ENCODE data around the gene CDH4.

CDH4 gene

DNA sequence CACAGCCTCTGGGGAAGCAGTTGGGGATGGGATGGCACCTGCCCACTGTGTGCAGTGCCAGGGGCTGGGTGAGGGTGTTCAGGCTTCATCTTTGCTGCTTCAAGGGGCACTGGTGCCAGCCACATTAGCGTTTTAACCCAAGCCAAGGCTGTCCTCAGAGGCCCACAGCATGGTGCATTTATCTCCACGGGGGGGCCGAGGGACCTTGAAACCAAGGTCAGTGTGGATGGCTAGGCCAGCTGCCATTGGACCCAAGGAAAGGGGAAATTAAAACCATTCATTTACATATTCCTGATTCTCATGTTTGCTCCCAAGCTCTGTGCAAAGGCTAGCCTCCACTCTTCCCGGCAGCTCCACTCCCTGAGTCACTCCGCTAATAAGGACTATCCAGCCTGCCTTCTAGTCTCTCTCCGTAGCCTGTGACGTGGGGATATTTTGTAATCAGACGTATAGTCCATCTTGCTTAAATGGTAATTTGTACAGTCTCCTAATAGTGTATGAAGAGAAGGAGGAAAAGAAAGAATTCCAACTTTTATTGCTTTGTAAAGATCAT is 197.1 kb downstream of the CDH4 start (continued):
- TF ChIP-seq, protein P1, sequence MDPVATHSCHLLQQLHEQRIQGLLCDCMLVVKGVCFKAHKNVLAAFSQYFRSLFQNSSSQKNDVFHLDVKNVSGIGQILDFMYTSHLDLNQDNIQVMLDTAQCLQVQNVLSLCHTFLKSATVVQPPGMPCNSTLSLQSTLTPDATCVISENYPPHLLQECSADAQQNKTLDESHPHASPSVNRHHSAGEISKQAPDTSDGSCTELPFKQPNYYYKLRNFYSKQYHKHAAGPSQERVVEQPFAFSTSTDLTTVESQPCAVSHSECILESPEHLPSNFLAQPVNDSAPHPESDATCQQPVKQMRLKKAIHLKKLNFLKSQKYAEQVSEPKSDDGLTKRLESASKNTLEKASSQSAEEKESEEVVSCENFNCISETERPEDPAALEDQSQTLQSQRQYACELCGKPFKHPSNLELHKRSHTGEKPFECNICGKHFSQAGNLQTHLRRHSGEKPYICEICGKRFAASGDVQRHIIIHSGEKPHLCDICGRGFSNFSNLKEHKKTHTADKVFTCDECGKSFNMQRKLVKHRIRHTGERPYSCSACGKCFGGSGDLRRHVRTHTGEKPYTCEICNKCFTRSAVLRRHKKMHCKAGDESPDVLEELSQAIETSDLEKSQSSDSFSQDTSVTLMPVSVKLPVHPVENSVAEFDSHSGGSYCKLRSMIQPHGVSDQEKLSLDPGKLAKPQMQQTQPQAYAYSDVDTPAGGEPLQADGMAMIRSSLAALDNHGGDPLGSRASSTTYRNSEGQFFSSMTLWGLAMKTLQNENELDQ (tag by site-specific recombination; IDR thresholded peaks at IDR 0.05; ENCODE audit: low read depth): no peak
- TF ChIP-seq ZNF610 (tag by site-specific recombination; IDR thresholded peaks at IDR 0.05; ENCODE audit: borderline replicate concordance) (no peak), ZNF223 (tag by site-specific recombination; IDR thresholded peaks at IDR 0.05) (no peak), HOXD13 (CRISPR knock-in tag; IDR thresholded peaks at IDR 0.05; ENCODE audit: borderline replicate concordance) (no peak), ZNF600 (tag by site-specific recombination; IDR thresholded peaks at IDR 0.05) (no peak), ZNF335 (tag by site-specific recombination; conservative IDR thresholded peaks at IDR 0.05) (no peak), SETDB1 (IDR thresholded peaks at IDR 0.05; ENCODE audit: insufficient read length, low read length) (no peak), TCF7L2 (IDR thresholded peaks at IDR 0.05; ENCODE audit: borderline replicate concordance, low read depth, low read length) (no peak)
- TF ChIP-seq, protein P2, sequence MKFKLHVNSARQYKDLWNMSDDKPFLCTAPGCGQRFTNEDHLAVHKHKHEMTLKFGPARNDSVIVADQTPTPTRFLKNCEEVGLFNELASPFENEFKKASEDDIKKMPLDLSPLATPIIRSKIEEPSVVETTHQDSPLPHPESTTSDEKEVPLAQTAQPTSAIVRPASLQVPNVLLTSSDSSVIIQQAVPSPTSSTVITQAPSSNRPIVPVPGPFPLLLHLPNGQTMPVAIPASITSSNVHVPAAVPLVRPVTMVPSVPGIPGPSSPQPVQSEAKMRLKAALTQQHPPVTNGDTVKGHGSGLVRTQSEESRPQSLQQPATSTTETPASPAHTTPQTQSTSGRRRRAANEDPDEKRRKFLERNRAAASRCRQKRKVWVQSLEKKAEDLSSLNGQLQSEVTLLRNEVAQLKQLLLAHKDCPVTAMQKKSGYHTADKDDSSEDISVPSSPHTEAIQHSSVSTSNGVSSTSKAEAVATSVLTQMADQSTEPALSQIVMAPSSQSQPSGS (tag by site-specific recombination; IDR thresholded peaks at IDR 0.05; ENCODE audit: low read depth): no peak
- TF ChIP-seq, protein P3, sequence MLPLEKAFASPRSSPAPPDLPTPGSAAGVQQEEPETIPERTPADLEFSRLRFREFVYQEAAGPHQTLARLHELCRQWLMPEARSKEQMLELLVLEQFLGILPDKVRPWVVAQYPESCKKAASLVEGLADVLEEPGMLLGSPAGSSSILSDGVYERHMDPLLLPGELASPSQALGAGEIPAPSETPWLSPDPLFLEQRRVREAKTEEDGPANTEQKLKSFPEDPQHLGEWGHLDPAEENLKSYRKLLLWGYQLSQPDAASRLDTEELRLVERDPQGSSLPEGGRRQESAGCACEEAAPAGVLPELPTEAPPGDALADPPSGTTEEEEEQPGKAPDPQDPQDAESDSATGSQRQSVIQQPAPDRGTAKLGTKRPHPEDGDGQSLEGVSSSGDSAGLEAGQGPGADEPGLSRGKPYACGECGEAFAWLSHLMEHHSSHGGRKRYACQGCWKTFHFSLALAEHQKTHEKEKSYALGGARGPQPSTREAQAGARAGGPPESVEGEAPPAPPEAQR (tag by site-specific recombination; IDR thresholded peaks at IDR 0.05): no peak

DNA sequence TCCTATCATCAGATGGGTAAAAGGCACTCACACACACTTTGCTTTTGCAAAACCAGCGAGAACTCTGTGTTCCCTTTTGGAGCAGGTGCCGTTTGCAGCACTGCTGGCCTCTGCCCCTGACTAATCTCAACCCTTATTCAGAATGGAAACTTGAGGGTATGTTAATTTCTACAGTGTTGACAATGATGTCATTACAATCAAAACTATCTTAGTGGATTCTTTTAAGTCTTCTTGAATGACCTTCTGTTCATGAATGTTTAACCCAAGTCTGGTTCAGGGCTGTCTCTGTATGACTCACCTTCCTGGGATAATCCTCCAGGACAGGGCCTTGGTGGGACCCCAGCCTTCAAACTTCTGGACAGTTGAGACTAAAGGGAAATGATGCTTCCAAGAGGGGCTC is 197.9 kb downstream of the CDH4 start:
- no peak overlapping the region for H3K27ac ChIP-seq (ENCODE audit: extremely low read depth, low read depth, low read length)
- TF ChIP-seq ZNF555 (tag by site-specific recombination; conservative IDR thresholded peaks at IDR 0.05) (no peak), SETDB1 (IDR thresholded peaks at IDR 0.05; ENCODE audit: insufficient read length, low read length) (peak; percentile 82)
- ChIA-PET POLR2A (no interaction called here), CTCF (no interaction called here)
- H3K4me1 ChIP-seq (ENCODE audit: control insufficient read depth, insufficient read depth, low read length): peaks cover 7% of the 10 kb centered on the region; the same call in 1 of the 2 replicates
- H3K36me3 ChIP-seq (ENCODE audit: control insufficient read depth in 2 of 2, insufficient read depth in 1 of 2, low read length in 2 of 2): no peaks in the 10 kb centered on the region
- no peak overlapping the region for H3K4me3 ChIP-seq (ENCODE audit: low read depth, low read length)
- H3K9me3 ChIP-seq (ENCODE audit: control insufficient read depth, insufficient read depth, low read depth, low read length): no peaks in the 10 kb centered on the region

DNA sequence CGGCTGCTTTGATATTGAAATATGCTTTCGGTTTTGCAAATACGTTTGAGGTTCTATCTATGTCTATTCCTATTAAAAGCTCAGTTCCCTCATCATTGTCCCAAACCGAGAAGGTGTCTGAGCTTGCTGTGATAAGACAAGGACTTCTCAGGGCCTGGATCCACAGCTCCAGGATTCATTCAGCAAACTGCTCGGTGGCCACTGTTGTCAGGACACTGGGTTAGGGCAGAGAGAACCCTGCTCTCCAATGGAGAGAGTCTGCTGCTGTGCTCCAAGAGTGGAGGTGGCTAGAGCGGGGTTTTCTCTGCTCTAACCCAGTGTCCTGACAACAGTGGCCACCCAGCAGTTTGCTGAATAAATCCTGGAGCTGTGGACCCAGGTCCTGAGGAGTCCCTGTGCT is 198.5 kb downstream of the CDH4 start:
- CTCF ChIA-PET: interaction anchor here (0.7 kb wide), 1 partner anchor 51 kb away, joined by 3 read pairs; no protein-coding TSS in a partner anchor

DNA sequence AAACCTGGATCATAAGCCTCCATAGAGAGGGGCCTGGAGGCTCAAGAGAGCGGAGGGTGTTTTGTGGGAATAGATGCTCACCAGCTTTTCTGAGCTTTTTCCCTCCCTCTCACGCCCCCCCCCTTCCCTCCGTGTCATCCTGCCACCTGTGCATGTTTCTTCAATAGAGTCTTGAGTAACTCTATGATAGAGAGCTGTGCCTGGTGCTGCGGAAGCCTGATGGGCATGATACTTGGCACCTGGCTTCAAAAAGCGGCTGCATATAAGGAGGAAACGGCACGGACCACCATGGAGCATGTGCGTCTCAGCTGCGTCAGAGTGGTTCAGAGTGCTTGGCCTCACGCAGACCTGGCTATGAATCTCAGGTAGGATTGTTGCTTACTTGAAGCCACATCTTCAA is 198.9 kb downstream of the CDH4 start:
- Histone ChIP-seq H3K4me3 (ENCODE audit: low read depth, low read length) (no peak overlapping the region), H3K27ac (ENCODE audit: extremely low read depth, low read depth, low read length) (no peak overlapping the region), H3K4me1 (ENCODE audit: control insufficient read depth, insufficient read depth, low read length) (peaks cover 7% of the 10 kb centered on the region; the same call in 1 of the 2 replicates), H3K9me3 (ENCODE audit: control insufficient read depth, insufficient read depth, low read depth, low read length) (no peaks in the 10 kb centered on the region), H3K36me3 (ENCODE audit: control insufficient read depth in 2 of 2, insufficient read depth in 1 of 2, low read length in 2 of 2) (no peaks in the 10 kb centered on the region)
- CTCF ChIA-PET: interaction anchor here (0.7 kb wide), 1 partner anchor 51 kb away, joined by 3 read pairs; no protein-coding TSS in a partner anchor
- POLR2A ChIA-PET: no interaction called here
- TF ChIP-seq, protein P4, sequence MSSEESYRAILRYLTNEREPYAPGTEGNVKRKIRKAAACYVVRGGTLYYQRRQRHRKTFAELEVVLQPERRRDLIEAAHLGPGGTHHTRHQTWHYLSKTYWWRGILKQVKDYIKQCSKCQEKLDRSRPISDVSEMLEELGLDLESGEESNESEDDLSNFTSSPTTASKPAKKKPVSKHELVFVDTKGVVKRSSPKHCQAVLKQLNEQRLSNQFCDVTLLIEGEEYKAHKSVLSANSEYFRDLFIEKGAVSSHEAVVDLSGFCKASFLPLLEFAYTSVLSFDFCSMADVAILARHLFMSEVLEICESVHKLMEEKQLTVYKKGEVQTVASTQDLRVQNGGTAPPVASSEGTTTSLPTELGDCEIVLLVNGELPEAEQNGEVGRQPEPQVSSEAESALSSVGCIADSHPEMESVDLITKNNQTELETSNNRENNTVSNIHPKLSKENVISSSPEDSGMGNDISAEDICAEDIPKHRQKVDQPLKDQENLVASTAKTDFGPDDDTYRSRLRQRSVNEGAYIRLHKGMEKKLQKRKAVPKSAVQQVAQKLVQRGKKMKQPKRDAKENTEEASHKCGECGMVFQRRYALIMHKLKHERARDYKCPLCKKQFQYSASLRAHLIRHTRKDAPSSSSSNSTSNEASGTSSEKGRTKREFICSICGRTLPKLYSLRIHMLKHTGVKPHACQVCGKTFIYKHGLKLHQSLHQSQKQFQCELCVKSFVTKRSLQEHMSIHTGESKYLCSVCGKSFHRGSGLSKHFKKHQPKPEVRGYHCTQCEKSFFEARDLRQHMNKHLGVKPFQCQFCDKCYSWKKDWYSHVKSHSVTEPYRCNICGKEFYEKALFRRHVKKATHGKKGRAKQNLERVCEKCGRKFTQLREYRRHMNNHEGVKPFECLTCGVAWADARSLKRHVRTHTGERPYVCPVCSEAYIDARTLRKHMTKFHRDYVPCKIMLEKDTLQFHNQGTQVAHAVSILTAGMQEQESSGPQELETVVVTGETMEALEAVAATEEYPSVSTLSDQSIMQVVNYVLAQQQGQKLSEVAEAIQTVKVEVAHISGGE (tag by site-specific recombination; conservative IDR thresholded peaks at IDR 0.05; ENCODE audit: low read depth): no peak
- TF ChIP-seq MYNN (tag by site-specific recombination; IDR thresholded peaks at IDR 0.05; ENCODE audit: borderline replicate concordance) (no peak), ZNF621 (tag by site-specific recombination; IDR thresholded peaks at IDR 0.05) (no peak), ZNF211 (tag by site-specific recombination; IDR thresholded peaks at IDR 0.05; ENCODE audit: low read depth) (no peak), ZNF366 (tag by site-specific recombination; conservative IDR thresholded peaks at IDR 0.05) (no peak), ZNF510 (tag by site-specific recombination; IDR thresholded peaks at IDR 0.05; ENCODE audit: insufficient replicate concordance) (no peak)
- TF ChIP-seq, protein P5, sequence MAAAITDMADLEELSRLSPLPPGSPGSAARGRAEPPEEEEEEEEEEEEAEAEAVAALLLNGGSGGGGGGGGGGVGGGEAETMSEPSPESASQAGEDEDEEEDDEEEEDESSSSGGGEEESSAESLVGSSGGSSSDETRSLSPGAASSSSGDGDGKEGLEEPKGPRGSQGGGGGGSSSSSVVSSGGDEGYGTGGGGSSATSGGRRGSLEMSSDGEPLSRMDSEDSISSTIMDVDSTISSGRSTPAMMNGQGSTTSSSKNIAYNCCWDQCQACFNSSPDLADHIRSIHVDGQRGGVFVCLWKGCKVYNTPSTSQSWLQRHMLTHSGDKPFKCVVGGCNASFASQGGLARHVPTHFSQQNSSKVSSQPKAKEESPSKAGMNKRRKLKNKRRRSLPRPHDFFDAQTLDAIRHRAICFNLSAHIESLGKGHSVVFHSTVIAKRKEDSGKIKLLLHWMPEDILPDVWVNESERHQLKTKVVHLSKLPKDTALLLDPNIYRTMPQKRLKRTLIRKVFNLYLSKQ (tag by site-specific recombination; IDR thresholded peaks at IDR 0.05; ENCODE audit: borderline replicate concordance): no peak

More for the DNA sequence above, 198.5 kb downstream of the CDH4 start:
- Histone ChIP-seq H3K4me1 (ENCODE audit: control insufficient read depth, insufficient read depth, low read length) (peaks cover 7% of the 10 kb centered on the region; the same call in 1 of the 2 replicates), H3K4me3 (ENCODE audit: low read depth, low read length) (no peak overlapping the region), H3K36me3 (ENCODE audit: control insufficient read depth in 2 of 2, insufficient read depth in 1 of 2, low read length in 2 of 2) (no peaks in the 10 kb centered on the region), H3K9me3 (ENCODE audit: control insufficient read depth, insufficient read depth, low read depth, low read length) (no peaks in the 10 kb centered on the region), H3K27ac (ENCODE audit: extremely low read depth, low read depth, low read length) (no peak overlapping the region)
- TF ChIP-seq ZNF155 (tag by site-specific recombination; IDR thresholded peaks at IDR 0.05) (no peak), KLF7 (tag by site-specific recombination; IDR thresholded peaks at IDR 0.05; ENCODE audit: borderline replicate concordance) (no peak), OSR2 (tag by site-specific recombination; IDR thresholded peaks at IDR 0.05) (no peak)
- POLR2A ChIA-PET: no interaction called here
